Hepatocyte (in vitro differentiated cells): ENCODE data around the gene TMEM135. TPM values are rescaled to one million over a fixed set of nuclear protein-coding genes. Genes with fewer than 3 reads are reported as not detected.

Source experiments
- DNase-seq: peaks from one replicate; pipeline ENCODE4 v3.0.0-alpha.2; 2016; ENCODE audit warnings: low spot score
- H2AFZ ChIP-seq: fragments of 200-600 bp; sonication (generic); 2 replicates; pipeline ENCODE4 v1.6.0; 2016; ENCODE audit warnings: antibody characterized with exemption, mild to moderate bottlenecking
- H3K27ac ChIP-seq: fragments of 200-600 bp; sonication (generic); 2 replicates; pipeline ENCODE4 v1.5.1; 2016; ENCODE audit warnings: mild to moderate bottlenecking
- H3K27me3 ChIP-seq: fragments of 200-600 bp; sonication (generic); 2 replicates; pipeline ENCODE4 v1.6.1; 2016
- H3K36me3 ChIP-seq: fragments of 200-600 bp; sonication (generic); replicated peaks from 2 replicates; pipeline ENCODE4 v1.5.1; 2016; ENCODE audit warnings: low read depth; ENCODE audit not compliant: insufficient read depth
- H3K4me1 ChIP-seq: fragments of 200-600 bp; sonication (generic); 2 replicates; pipeline ENCODE4 v1.5.1; 2016; ENCODE audit warnings: mild to moderate bottlenecking, moderate library complexity; ENCODE audit not compliant: insufficient read depth
- H3K4me2 ChIP-seq: fragments of 200-600 bp; sonication (generic); 2 replicates; pipeline ENCODE4 v1.6.0; 2016
- H3K4me3 ChIP-seq: fragments of 200-600 bp; sonication (generic); 2 replicates; pipeline ENCODE4 v1.5.1; 2016; ENCODE audit warnings: mild to moderate bottlenecking
- H3K79me2 ChIP-seq: fragments of 200-600 bp; sonication (generic); 2 replicates; pipeline ENCODE4 v1.6.0; 2017; ENCODE audit warnings: mild to moderate bottlenecking
- H3K9me2 ChIP-seq: fragments of 200-600 bp; sonication (generic); replicated peaks from 2 replicates; pipeline ENCODE4 v1.6.0; 2017; ENCODE audit warnings: mild to moderate bottlenecking; ENCODE audit not compliant: insufficient read depth
- H3K9me3 ChIP-seq: fragments of 200-600 bp; sonication (generic); 2 replicates; pipeline ENCODE4 v1.5.1; 2016; ENCODE audit warnings: low read depth, mild to moderate bottlenecking
- H4K20me1 ChIP-seq: fragments of 200-600 bp; sonication (generic); 2 replicates; pipeline ENCODE4 v1.6.0; 2016; ENCODE audit warnings: mild to moderate bottlenecking; ENCODE audit not compliant: insufficient read depth, poor library complexity, severe bottlenecking
- EZH2 ChIP-seq: fragments of 200-600 bp; sonication (generic); IDR thresholded peaks from 2 replicates; pipeline ENCODE4 v1.6.1; 2016; ENCODE audit warnings: antibody characterized with exemption, mild to moderate bottlenecking, borderline replicate concordance
- EZH2phosphoT487 ChIP-seq: fragments of 200-600 bp; sonication (generic); IDR thresholded peaks from one replicate; pipeline ENCODE4 v1.6.1; 2018; ENCODE audit warnings: antibody characterized with exemption, mild to moderate bottlenecking, low read depth, moderate library complexity; ENCODE audit not compliant: unreplicated experiment, severe bottlenecking
- WGBS: methylation state at CpG from one replicate; pipeline ENCODE4 v1.1.6; 2016; ENCODE audit warnings: low lambda C conversion rate; ENCODE audit errors: missing lambda C conversion rate; 5-methylcytosine and 5-hydroxymethylcytosine counted together
- polyA plus RNA-seq: library from polyadenylated mRNA; unstranded; fragments of >200 nt; fragmentation: Nextera tagmentation; extraction: Ambion mirVana; gene quantifications from 2 replicates; pipeline ENCODE4 v1.2.1, GENCODE V29; 2016
- total RNA-seq: library from RNA; depleted of rRNA; stranded (reverse); fragments of >200 nt; gene quantifications from 2 replicates; pipeline ENCODE4 v1.2.3, GENCODE V29; 2014
- TF ChIP-seq, protein P1 (sequence below): fragments of 200-600 bp; sonication (generic); IDR thresholded peaks from 2 replicates; pipeline ENCODE4 v1.5.1; 2016; ENCODE audit warnings: antibody characterized with exemption, mild to moderate bottlenecking; ENCODE audit not compliant: poor library complexity

The TMEM135 gene
- total and polyA plus RNA-seq, 2 experiments from 2014 or later = 26.7 to 52.0 TPM

DNA sequence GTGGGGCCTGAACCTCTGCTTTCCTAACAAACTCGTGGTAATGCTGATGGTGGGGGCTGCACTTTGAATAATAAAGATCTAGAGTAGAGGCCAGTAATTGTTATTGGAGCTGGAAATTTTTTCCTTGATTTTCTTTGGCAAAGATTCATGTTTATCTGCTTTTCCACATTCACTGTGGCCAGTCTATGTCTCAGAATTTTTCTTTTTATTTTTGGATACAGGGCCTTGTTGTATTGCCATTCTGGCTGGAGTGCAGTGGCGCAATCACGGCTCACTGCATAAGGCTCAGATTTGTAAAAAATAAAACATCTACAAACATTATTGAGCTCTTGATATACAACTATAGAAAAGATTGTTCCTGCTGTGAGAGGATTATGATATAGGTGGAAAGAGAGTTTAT, 1.6 kb downstream of the TMEM135 start:
- whole genome bisulfite sequencing = 48% methylated on average over 3 of the region's 3 CpGs
- peaks cover 59% of the 10 kb centered on the region for H3K79me2 ChIP-seq

DNA sequence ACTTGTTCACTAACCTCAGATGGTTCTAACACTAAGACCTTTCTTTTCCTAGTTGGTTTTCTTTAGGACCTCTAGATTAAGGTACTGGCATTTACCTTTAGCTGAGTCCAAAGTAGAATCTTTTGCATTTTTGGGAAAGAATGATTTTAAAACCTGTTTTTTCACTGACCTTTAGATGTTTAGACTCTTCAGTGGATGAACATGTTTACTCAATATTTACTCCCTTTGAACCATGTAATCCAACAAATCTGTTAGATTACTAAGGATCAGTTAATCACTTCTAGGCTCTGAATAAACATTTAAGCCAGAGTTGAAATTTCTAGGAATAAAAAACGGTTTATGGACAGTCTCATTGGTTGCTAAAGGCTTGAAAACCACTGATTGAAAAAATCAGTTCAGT, 6.2 kb downstream of the TMEM135 start:
- H3K9me2 ChIP-seq = no peaks in the 10 kb centered on the region
- no peak overlapping the region for H3K4me3 ChIP-seq
- no peaks in the 10 kb centered on the region for H3K4me1 ChIP-seq
- peaks cover 4% of the 10 kb centered on the region for H3K36me3 ChIP-seq
- H2AFZ ChIP-seq = no peak overlapping the region
- no peaks in the 10 kb centered on the region for H3K9me3 ChIP-seq
- no peak overlapping the region for H3K27ac ChIP-seq
- no peak overlapping the region for H3K4me2 ChIP-seq
- DNase-seq = no peak
- TF ChIP-seq EZH2 = no peak
- TF ChIP-seq EZH2phosphoT487 = no peak
- TF ChIP-seq, protein P1, sequence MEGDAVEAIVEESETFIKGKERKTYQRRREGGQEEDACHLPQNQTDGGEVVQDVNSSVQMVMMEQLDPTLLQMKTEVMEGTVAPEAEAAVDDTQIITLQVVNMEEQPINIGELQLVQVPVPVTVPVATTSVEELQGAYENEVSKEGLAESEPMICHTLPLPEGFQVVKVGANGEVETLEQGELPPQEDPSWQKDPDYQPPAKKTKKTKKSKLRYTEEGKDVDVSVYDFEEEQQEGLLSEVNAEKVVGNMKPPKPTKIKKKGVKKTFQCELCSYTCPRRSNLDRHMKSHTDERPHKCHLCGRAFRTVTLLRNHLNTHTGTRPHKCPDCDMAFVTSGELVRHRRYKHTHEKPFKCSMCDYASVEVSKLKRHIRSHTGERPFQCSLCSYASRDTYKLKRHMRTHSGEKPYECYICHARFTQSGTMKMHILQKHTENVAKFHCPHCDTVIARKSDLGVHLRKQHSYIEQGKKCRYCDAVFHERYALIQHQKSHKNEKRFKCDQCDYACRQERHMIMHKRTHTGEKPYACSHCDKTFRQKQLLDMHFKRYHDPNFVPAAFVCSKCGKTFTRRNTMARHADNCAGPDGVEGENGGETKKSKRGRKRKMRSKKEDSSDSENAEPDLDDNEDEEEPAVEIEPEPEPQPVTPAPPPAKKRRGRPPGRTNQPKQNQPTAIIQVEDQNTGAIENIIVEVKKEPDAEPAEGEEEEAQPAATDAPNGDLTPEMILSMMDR = no peak
- no peaks in the 10 kb centered on the region for H4K20me1 ChIP-seq
- H3K79me2 ChIP-seq = peaks cover 82% of the 10 kb centered on the region
- no peaks in the 10 kb centered on the region for H3K27me3 ChIP-seq
- WGBS = 63% methylated on average over 1 of the region's 1 CpG

More for the DNA sequence above, 1.6 kb downstream of the TMEM135 start:
- peak overlapping the region; percentile 76 for H3K4me2 ChIP-seq
- no peaks in the 10 kb centered on the region for H3K36me3 ChIP-seq
- no peaks in the 10 kb centered on the region for H4K20me1 ChIP-seq
- H3K27me3 ChIP-seq = no peaks in the 10 kb centered on the region
- no peaks in the 10 kb centered on the region for H3K9me2 ChIP-seq
- TF ChIP-seq, protein P1 = no peak
- no peak for TF ChIP-seq EZH2
- no peak for TF ChIP-seq EZH2phosphoT487
- peak overlapping the region; percentile 68 for H3K4me3 ChIP-seq
- H3K9me3 ChIP-seq = no peaks in the 10 kb centered on the region
- no peak overlapping the region for H2AFZ ChIP-seq
- DNase-seq = no peak
- H3K4me1 ChIP-seq = no peaks in the 10 kb centered on the region
- no peak overlapping the region for H3K27ac ChIP-seq

DNA sequence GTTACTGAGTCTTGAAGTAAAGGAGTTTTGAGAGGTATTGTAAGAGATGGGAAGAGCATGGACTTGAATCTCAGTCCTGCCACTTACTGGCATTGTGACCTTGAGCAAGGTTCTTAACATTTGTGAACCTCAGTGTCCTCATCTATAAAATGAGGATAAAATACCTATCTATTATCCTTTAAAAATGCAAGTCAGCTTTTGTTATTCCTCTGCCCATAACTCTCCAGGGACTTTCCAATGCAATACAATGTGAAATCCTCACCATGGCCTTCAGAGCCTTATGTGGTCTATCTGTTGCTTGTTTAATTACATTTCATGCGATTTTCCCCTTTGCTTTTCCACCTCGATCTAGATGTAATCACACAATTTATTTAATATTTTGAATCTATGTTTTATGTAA, 9.1 kb downstream of the TMEM135 start:
- Histone ChIP-seq H3K9me3 (no peaks in the 10 kb centered on the region), H3K27me3 (no peaks in the 10 kb centered on the region), H3K9me2 (no peaks in the 10 kb centered on the region), H3K4me3 (no peak overlapping the region), H3K4me2 (no peak overlapping the region), H3K36me3 (peaks cover 4% of the 10 kb centered on the region), H2AFZ (no peak overlapping the region), H3K79me2 (peaks cover 52% of the 10 kb centered on the region), H3K27ac (no peak overlapping the region), H3K4me1 (no peaks in the 10 kb centered on the region), H4K20me1 (no peaks in the 10 kb centered on the region)
- TF ChIP-seq, protein P1 = no peak
- no peak for TF ChIP-seq EZH2phosphoT487
- WGBS = 98% methylated on average over 2 of the region's 2 CpGs
- no peak for DNase-seq

DNA sequence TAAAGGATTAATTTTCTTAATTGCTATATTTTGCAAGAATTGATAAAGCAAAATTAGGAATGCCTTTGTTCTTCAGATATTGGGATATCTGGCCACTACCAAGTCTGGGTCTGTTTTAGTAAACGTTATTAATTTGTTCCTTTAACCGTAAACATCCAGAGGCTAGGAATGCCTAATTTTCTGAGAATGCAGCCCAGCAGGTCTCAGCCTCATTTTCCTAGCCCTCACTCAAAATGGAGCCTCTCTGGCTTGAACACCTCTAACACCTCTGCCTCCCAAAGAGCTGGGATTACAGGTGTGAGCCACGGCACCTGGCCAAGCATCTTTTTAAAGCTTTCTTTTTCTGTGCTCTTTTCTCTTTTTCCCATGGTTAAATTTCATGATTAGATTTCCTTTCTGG, 18.4 kb downstream of the TMEM135 start:
- no peak for DNase-seq
- Histone ChIP-seq H3K27me3 (no peaks in the 10 kb centered on the region), H3K4me1 (no peaks in the 10 kb centered on the region), H3K4me2 (no peak overlapping the region), H4K20me1 (no peaks in the 10 kb centered on the region), H3K4me3 (no peak overlapping the region), H3K79me2 (peaks cover 51% of the 10 kb centered on the region), H3K27ac (no peak overlapping the region), H3K9me2 (no peaks in the 10 kb centered on the region), H3K36me3 (no peaks in the 10 kb centered on the region), H3K9me3 (no peaks in the 10 kb centered on the region), H2AFZ (no peak overlapping the region)
- 81% methylated on average over 3 of the region's 3 CpGs for WGBS
- TF ChIP-seq, protein P1 = no peak
- TF ChIP-seq EZH2phosphoT487 (no peak), EZH2 (no peak)
